ENCODE results near the gene STXBP5.
A peak's percentile ranks its signal among the peaks of the same experiment; 100 is the strongest.

STXBP5 gene

GRCh38 chr6:147204060-147204785 is at the start of gene STXBP5:
TSS of gene STXBP5 (plus strand) at chr6:147204417. CDS start at chr6:147204533, 116 bp downstream.
- peak in 1 of 2 donors; percentile 31 for DNase-seq (ENCODE audit: low read depth in 2 of 2)

GRCh38 chr6:147154454-147154853 is 49.8 kb upstream of the STXBP5 start:
- no peak for DNase-seq (ENCODE audit: low read depth in 2 of 2)

DNA sequence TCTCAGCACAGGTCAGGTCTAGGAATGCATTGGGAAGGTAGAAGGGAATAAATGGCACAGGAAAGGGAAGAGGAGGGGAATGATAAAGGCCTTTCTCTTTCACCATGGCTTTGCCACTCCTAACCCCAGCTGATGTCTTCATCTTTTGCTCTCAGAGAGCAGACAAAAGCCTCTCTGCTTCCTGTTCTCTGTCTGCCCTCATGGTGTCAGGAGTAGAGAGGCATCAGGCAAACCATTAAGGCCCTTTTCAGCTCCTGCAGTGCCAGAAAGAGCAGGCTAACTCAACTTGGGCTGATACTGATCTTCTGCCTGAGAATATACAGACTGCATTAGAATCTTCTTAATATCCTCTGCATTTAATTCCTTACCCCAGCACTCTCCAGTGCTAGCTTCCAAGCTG is 48.0 kb upstream of the STXBP5 start:
- DNase-seq (ENCODE audit: low read depth in 2 of 2) = no peak

- DNase-seq (ENCODE audit: low read depth in 2 of 2) = no peak
These were observed 47.3 kb upstream of the STXBP5 start for GRCh38 chr6:147156799-147157382.

DNA sequence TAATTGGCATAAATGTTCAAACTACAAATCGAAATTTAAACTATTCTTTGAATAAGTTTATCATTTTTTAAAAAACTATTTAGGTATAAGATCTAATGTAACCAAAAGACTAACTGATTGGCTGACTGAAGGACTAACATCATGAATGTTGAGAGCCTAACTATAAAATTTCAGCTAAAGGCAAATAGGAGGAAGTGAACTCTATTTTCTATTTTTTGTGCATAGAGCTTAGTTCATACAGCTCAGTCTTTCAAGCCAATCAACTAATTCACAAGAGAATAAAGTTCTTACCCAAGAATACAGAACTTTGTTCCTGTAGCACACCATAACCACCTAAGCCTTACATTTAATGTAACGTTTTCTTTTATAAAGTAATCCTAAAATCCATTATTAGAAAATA is 46.3 kb upstream of the STXBP5 start:
- DNase-seq (ENCODE audit: low read depth in 2 of 2) = no peak

DNA sequence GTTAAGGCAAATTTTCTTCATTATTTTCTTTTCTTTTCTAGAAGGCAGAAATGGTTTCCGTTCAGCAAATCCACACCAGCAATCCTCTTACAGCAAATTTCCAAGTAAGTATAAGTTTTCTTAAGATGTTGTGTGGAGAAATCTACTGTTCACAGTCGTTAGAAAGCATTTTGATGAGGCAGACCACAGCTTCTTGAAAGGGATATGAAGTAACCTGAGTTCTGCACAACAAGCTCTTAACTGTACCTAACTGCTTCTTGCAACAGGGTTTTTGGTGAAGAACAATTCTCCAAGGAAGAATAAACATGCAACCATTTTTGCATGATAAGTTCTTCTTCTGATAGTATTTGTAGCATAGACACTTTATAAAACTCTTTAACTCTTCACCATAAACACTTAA is 45.3 kb upstream of the STXBP5 start:
- DNase-seq (ENCODE audit: low read depth in 2 of 2) = no peak

GRCh38 chr6:147159536-147160374 is 44.5 kb upstream of the STXBP5 start:
- DNase-seq (ENCODE audit: low read depth in 2 of 2) = no peak

DNA sequence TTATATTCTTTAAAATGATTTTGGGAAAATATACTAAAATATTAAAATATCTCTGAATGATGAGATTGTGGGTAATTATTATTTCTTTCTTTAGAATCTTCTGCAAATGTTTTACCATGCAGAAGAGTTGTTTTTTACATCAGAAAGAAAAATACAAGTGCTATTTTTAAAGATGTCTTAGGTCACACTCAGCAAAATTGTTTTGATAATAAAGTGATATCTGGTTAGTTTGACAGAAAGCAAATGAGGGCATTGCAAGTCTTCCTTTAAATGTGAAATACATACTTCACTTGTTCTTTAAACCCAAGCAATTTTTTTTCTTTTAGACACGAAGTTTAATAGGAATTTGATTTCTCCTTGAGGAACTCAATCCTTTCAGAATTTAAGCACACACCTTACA is 43.6 kb upstream of the STXBP5 start:
- DNase-seq (ENCODE audit: low read depth in 2 of 2) = no peak

GRCh38 chr6:147161253-147161973 is 42.8 kb upstream of the STXBP5 start:
- DNase-seq (ENCODE audit: low read depth in 2 of 2) = no peak

- DNase-seq (ENCODE audit: low read depth in 2 of 2) = no peak
These were observed 42.2 kb upstream of the STXBP5 start for GRCh38 chr6:147161974-147162495.

DNA sequence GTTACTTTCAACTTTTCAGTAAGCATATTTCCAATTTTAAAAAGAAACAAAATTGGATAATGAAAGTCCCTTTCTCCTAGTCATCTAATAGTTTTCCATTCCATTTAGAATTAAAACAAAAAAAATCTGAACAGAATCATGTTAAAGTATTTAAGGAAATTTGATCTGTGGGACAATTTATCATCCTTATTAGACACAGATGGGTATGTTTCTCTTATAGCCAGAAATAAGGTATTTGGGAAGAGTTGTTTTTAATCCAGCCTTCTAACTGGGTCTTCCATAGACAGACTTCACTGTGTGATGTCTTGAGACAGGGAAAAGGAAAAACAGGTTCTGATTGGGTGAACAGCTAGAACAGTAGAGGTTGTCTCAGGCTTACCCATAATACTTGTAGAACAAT is 39.5 kb upstream of the STXBP5 start:
- no peak for DNase-seq (ENCODE audit: low read depth in 2 of 2)

- no peak for DNase-seq (ENCODE audit: low read depth in 2 of 2)
These were observed 37.8 kb upstream of the STXBP5 start for GRCh38 chr6:147166360-147166944.

- no peak for DNase-seq (ENCODE audit: low read depth in 2 of 2)
These were observed 37.2 kb upstream of the STXBP5 start for GRCh38 chr6:147166992-147167391.

- no peak for DNase-seq (ENCODE audit: low read depth in 2 of 2)
These were observed 36.4 kb upstream of the STXBP5 start for GRCh38 chr6:147167576-147168461.

DNA sequence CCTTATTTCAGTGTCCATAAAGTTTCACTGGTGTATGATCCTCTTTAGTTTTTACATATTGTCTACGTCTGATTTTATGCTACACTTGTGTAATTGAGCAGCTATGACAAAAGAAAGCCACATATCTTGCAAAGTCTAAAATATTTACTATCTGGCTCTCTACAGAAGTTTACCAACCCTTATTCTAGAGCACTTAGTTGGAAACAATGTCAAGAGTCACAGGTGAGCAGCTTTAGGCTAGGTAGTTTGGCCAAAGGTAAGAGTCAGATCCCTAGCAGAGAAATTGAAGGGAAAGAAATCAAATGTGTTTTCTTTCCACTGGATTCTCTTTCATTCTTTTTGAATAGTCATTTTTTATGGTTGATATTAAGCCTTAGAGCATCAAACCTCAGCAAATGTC is 34.7 kb upstream of the STXBP5 start:
- no peak for DNase-seq (ENCODE audit: low read depth in 2 of 2)

- no peak for DNase-seq (ENCODE audit: low read depth in 2 of 2)
These were observed 33.9 kb upstream of the STXBP5 start for GRCh38 chr6:147170269-147170668.

GRCh38 chr6:147173140-147173539 is 31.1 kb upstream of the STXBP5 start:
- DNase-seq (ENCODE audit: low read depth in 2 of 2) = no peak

DNA sequence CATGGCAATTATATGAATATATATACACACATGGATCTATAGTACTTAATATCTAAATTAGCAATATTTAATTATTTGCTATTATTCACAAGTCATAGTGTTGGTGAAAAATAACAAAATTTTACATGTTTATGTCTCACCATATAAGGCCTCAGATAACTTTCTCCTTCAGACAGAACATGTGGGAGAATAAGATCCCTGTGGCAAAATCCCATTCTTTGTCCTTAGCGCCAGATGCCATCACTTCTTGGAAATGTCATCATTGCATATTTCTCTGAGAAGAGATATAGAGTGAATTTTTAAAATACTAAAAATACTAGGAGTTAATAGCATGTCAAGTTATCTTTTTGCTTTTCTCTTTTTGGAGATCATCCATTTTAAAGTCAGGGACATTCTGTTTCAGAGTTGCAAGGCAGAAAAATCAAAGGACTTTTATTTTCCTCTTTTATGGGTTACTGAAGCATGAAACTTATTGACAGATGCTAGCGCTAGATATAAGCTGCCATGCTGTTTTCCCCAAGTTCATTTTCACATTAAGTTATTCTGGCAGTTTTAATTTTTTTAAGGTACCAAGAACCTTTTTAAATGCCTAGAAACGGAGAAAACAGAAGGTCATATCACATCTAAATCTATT is 30.4 kb upstream of the STXBP5 start:
- DNase-seq (ENCODE audit: low read depth in 2 of 2) = no peak

DNA sequence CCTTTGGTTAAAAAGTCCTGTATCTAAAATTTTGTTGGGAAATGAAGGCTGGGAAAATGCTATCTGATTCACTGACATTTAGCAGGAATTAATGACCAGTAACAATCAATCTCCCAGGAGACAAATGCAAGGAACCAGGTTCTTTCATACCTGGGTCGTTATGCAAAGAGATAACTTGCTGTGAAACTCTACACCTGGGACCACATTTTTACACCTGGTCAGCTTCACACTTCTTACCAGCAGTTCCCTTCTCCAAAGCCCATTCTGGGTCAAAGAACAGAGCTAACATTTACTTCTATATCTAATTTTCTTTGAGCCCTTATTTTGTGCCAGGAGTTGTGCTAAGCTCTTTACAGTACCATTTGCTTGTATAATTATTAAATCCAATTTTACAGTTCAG is 27.4 kb upstream of the STXBP5 start:
- DNase-seq (ENCODE audit: low read depth in 2 of 2) = no peak

GRCh38 chr6:147177286-147177685 is 26.9 kb upstream of the STXBP5 start:
- DNase-seq (ENCODE audit: low read depth in 2 of 2) = no peak

Measured in stimulated activated CD8-positive, alpha-beta memory T cell treated with anti-CD3 and anti-CD28 coated beads, Interleukin-7, amount 100 ng/mL, for 4 hours (primary cell).